Glutamatergic neuron (in vitro differentiated cells): ENCODE results near the gene FAM83G. TPM values are rescaled to one million over a fixed set of nuclear protein-coding genes. Genes with fewer than 3 reads are reported as not detected.

Experiments
- DNase-seq: peaks from one replicate; pipeline ENCODE4 v3.0.0; 2022
- H3K27ac Mint-ChIP-seq: one replicate; pipeline ENCODE4 v1.8.0; 2020; ENCODE audit warnings: mild to moderate bottlenecking, mixed read lengths, inconsistent platforms; ENCODE audit not compliant: unreplicated experiment
- H3K27me3 Mint-ChIP-seq: one replicate; pipeline ENCODE4 v1.8.0; 2020; ENCODE audit warnings: mild to moderate bottlenecking, moderate library complexity, mixed read lengths, inconsistent platforms; ENCODE audit not compliant: unreplicated experiment
- H3K36me3 Mint-ChIP-seq: one replicate; pipeline ENCODE4 v1.8.0; 2020; ENCODE audit warnings: mild to moderate bottlenecking, mixed read lengths, inconsistent platforms; ENCODE audit not compliant: unreplicated experiment
- H3K4me1 Mint-ChIP-seq: one replicate; pipeline ENCODE4 v1.8.0; 2020; ENCODE audit warnings: mild to moderate bottlenecking, low read depth, mixed read lengths, inconsistent platforms; ENCODE audit not compliant: unreplicated experiment
- H3K4me3 Mint-ChIP-seq: one replicate; pipeline ENCODE4 v1.8.0; 2020; ENCODE audit warnings: mild to moderate bottlenecking, mixed read lengths, inconsistent platforms; ENCODE audit not compliant: unreplicated experiment
- H3K9me3 Mint-ChIP-seq: one replicate; pipeline ENCODE4 v1.8.0; 2020; ENCODE audit warnings: mild to moderate bottlenecking, moderate library complexity, mixed read lengths, inconsistent platforms; ENCODE audit not compliant: unreplicated experiment
- CTCF ChIP-seq: fragments of 200-600 bp; sonication (generic); IDR thresholded peaks from one replicate; pipeline ENCODE4 v1.5.0; 2021; ENCODE audit not compliant: partially characterized antibody, unreplicated experiment
- total RNA-seq: library from RNA; stranded (reverse); fragmentation: NEBNext Ultra II Directional; extraction: Animal tissue kit (Norgen Biotek cat#: 25700); gene quantifications from one replicate; pipeline ENCODE4 v1.2.1, GENCODE V29; 2021; ENCODE audit not compliant: unreplicated experiment

Gene FAM83G
- total RNA-seq, 1 donor from 2014 or later, result 2.0 TPM

DNA sequence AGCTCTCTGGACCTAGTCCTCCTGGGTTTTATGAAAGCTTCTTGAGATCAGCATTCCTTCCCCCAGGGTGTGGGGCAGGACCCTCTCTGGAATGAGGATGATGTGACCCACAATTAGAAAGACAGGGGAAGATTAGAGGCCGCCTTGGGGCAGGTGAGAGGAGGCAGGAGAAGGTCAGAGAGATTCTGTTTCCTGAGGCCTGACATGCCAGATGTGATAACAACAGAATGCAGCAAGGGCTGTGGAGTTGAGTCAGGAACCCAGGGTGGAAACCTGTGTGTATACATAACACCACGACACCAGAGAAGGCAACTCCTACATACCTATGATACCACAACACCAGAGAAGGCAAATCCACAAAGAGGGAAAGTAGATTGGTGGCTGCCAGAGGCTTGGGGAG is 58.0 kb downstream of the FAM83G start:
- peaks cover 8% of the 10 kb centered on the region for H3K4me1 Mint-ChIP-seq
- peak overlapping the region; percentile 79 for H3K27ac Mint-ChIP-seq
- H3K9me3 Mint-ChIP-seq, result peaks cover 6% of the 10 kb centered on the region
- no peak for DNase-seq
- H3K27me3 Mint-ChIP-seq, result peaks cover 1% of the 10 kb centered on the region
- no peaks in the 10 kb centered on the region for H3K36me3 Mint-ChIP-seq
- H3K4me3 Mint-ChIP-seq, result no peak overlapping the region
- no peak for TF ChIP-seq CTCF

DNA sequence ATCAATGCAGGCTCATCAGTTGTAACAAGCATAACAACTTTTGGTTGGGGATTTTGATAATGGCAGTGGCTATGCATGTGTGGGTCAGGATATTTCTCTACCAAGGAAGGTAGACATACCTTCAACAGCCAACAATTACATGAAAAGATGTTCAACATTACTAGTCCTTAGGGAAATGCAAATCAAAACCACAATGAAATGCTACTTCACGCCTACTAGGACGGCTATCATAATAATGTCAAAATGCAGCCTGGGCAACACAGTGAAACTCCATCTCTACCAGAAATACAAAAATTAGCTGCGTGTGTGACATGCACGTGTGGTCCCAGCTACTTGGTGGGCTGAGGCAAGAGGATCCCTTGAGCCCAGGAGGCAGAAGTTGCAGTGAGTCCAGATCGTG is 59.9 kb downstream of the FAM83G start:
- H3K36me3 Mint-ChIP-seq, result no peaks in the 10 kb centered on the region
- H3K9me3 Mint-ChIP-seq, result peaks cover 6% of the 10 kb centered on the region
- H3K27ac Mint-ChIP-seq, result no peak overlapping the region
- H3K27me3 Mint-ChIP-seq, result peaks cover 1% of the 10 kb centered on the region
- peaks cover 8% of the 10 kb centered on the region for H3K4me1 Mint-ChIP-seq
- TF ChIP-seq CTCF, result no peak
- no peak for DNase-seq
- no peak overlapping the region for H3K4me3 Mint-ChIP-seq

GRCh38 chr17:18938692-18939023 is 65.9 kb downstream of the FAM83G start:
- H3K4me3 Mint-ChIP-seq, result no peak overlapping the region
- TF ChIP-seq CTCF, result no peak
- H3K9me3 Mint-ChIP-seq, result no peaks in the 10 kb centered on the region
- no peaks in the 10 kb centered on the region for H3K4me1 Mint-ChIP-seq
- no peaks in the 10 kb centered on the region for H3K36me3 Mint-ChIP-seq
- no peak overlapping the region for H3K27ac Mint-ChIP-seq
- no peaks in the 10 kb centered on the region for H3K27me3 Mint-ChIP-seq
- DNase-seq, result no peak

GRCh38 chr17:18937981-18938691 is 66.4 kb downstream of the FAM83G start:
- H3K4me3 Mint-ChIP-seq, result no peak overlapping the region
- no peak overlapping the region for H3K27ac Mint-ChIP-seq
- H3K4me1 Mint-ChIP-seq, result no peaks in the 10 kb centered on the region
- no peaks in the 10 kb centered on the region for H3K9me3 Mint-ChIP-seq
- no peak for DNase-seq
- no peak for TF ChIP-seq CTCF
- peaks cover under 1% of the 10 kb centered on the region for H3K36me3 Mint-ChIP-seq
- no peaks in the 10 kb centered on the region for H3K27me3 Mint-ChIP-seq

DNA sequence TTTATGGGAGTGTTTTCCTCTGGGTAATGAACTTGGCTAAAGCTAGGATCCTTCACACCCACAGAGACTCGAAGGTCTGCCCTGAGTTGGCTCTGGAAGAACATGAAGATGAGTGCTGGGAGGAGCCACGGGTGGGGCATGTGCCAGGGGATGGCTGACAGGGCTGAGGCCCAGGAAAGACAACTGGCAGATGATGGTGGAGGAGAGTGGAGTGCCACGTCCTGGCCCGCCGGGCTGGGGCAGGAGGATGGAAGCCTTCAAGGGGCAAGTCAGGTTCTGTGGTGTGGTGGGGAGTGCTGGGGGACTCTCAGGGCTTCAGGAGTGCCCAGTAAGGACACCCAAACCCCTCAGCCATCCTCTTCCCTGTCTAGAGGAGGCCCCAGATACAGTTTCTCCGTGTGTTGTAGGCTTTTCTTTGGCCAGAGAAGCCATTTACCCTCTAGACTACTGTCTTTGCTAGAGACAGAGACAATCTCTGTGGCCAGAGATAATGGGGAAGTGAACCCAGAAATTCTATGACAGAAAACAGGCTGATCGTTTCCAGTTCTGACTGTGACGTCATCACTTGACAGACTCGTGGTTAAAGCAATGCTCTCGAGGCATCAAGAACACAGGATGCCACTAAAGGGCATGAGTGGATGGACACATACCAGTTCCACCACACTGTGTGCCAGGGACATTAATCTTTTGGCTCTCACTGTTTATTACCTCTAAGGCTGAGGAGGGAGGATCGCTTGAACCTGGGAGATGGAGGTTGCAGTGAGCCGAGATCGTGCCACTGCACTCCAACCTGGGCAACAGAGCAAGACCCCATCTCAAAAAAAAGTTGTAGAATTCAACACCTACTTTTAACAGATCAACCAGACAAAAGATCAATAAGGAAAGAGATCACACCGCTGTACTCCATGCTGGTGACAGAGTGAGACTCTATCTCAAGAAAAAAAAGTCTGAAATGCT is 71.2 kb downstream of the FAM83G start:
- Mint-ChIP-seq H3K27ac (no peak overlapping the region), H3K27me3 (peaks cover 2% of the 10 kb centered on the region), H3K4me1 (peaks cover 4% of the 10 kb centered on the region), H3K9me3 (peaks cover 1% of the 10 kb centered on the region), H3K36me3 (peaks cover 4% of the 10 kb centered on the region), H3K4me3 (no peak overlapping the region)
- no peak for TF ChIP-seq CTCF
- DNase-seq, result no peak
